Gastroesophageal sphincter (tissue), 3 donors: Measurements from ENCODE around the gene PIAS4.

Experiments
- EP300 ChIP-seq: sonication (generic); formaldehyde crosslinking; IDR thresholded peaks from one replicate; pipeline ENCODE4 v1.6.1; 2017; ENCODE audit warnings: antibody characterized with exemption, mild to moderate bottlenecking
- POLR2A ChIP-seq, 2 donors: fragments of 450-650 bp; IDR thresholded peaks; one replicate each; pipeline ENCODE4 v1.6.1; 2017; ENCODE audit warnings: antibody characterized with exemption in 2 of 2, mild to moderate bottlenecking in 2 of 2, moderate library complexity in 1 of 2
- POLR2AphosphoS5 ChIP-seq: sonication (generic); formaldehyde crosslinking; IDR thresholded peaks from one replicate; pipeline ENCODE4 v1.6.1; 2017; ENCODE audit warnings: antibody characterized with exemption
- TF ChIP-seq, protein P1 (sequence below), 4 experiments: fragments of 200-600 bp in 2 of 4; fragments of 450-650 bp in 2 of 4; sonication (generic) in 1 of 4; IDR thresholded peaks; one replicate each; pipeline ENCODE4 v1.5.1; 2017 to 2019; ENCODE audit warnings: antibody characterized with exemption in 4 of 4, mild to moderate bottlenecking in 2 of 4, moderate library complexity in 2 of 4

DNA sequence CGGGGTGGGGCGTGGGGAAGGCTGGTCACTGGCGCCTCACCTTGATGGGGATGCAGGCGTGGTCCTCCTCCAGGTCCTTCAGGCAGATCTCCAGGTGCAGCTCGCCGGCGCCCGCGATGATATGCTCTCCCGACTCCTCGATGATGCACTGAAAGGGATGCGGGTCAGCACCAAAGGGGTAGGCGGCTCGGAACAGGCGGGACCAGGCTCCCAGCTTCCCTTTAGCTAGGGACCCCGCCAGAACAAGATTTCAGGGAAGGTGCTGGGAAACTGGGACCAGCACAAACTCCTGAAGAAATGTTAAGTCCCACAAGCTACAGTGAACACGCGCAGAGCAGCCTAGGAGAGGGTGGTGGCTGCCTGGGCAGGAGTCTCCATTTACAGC, 28.3 kb upstream of the PIAS4 start:
- TF ChIP-seq, protein P1, sequence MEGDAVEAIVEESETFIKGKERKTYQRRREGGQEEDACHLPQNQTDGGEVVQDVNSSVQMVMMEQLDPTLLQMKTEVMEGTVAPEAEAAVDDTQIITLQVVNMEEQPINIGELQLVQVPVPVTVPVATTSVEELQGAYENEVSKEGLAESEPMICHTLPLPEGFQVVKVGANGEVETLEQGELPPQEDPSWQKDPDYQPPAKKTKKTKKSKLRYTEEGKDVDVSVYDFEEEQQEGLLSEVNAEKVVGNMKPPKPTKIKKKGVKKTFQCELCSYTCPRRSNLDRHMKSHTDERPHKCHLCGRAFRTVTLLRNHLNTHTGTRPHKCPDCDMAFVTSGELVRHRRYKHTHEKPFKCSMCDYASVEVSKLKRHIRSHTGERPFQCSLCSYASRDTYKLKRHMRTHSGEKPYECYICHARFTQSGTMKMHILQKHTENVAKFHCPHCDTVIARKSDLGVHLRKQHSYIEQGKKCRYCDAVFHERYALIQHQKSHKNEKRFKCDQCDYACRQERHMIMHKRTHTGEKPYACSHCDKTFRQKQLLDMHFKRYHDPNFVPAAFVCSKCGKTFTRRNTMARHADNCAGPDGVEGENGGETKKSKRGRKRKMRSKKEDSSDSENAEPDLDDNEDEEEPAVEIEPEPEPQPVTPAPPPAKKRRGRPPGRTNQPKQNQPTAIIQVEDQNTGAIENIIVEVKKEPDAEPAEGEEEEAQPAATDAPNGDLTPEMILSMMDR (IDR thresholded peaks at IDR 0.05), result no peak
- TF ChIP-seq POLR2A (IDR thresholded peaks at IDR 0.05) (no peak), EP300 (no peak), POLR2AphosphoS5 (no peak)
